ENCODE results near the gene KCNQ1.

KCNQ1 gene

GRCh38 chr11:2883979-2884815, 439.4 kb downstream of the KCNQ1 start:
- DNase-seq = no peak

- DNase-seq = peak in 1 of 4 experiments; percentile 32
These were observed 440.3 kb downstream of the KCNQ1 start for GRCh38 chr11:2885017-2885677.

GRCh38 chr11:2885678-2886081, 440.9 kb downstream of the KCNQ1 start, which contains the start of gene CDKN1C:
Gene CDKN1C (minus strand): TSS chr11:2885775. CDS start chr11:2885456, 319 bp downstream.
- peak; percentile 36 to 83 (median 66) for DNase-seq

- peak in 1 of 4 experiments; percentile 24 for DNase-seq
These were observed 441.5 kb downstream of the KCNQ1 start for GRCh38 chr11:2886191-2886894.

- DNase-seq = no peak
These were observed 442.1 kb downstream of the KCNQ1 start for GRCh38 chr11:2886936-2887335.

- DNase-seq = no peak
These were observed 442.8 kb downstream of the KCNQ1 start for GRCh38 chr11:2887515-2888195.

- peak; percentile 62 to 84 (median 83) for DNase-seq
These were observed 443.6 kb downstream of the KCNQ1 start for GRCh38 chr11:2888266-2888968.

- no peak for DNase-seq
These were observed 444.8 kb downstream of the KCNQ1 start for GRCh38 chr11:2889362-2890273.

- peak in 1 of 4 experiments; percentile 19 for DNase-seq
These were observed 445.9 kb downstream of the KCNQ1 start for GRCh38 chr11:2890466-2891294.

GRCh38 chr11:2891326-2892214, 446.8 kb downstream of the KCNQ1 start:
- no peak for DNase-seq

- DNase-seq = peak; percentile 30 to 60 (median 44)
These were observed 447.6 kb downstream of the KCNQ1 start for GRCh38 chr11:2892215-2892966.

GRCh38 chr11:2892967-2893528, 448.2 kb downstream of the KCNQ1 start:
- peak in 1 of 4 experiments; percentile 39 for DNase-seq

GRCh38 chr11:2893935-2894334, 449.1 kb downstream of the KCNQ1 start:
- DNase-seq = no peak

- DNase-seq = no peak
These were observed 451.2 kb downstream of the KCNQ1 start for GRCh38 chr11:2896047-2896446.

- DNase-seq = no peak
These were observed 452.2 kb downstream of the KCNQ1 start for GRCh38 chr11:2897048-2897447.

GRCh38 chr11:2898366-2899079, 453.7 kb downstream of the KCNQ1 start:
- peak in 2 of 4 experiments; percentile 36 to 39 for DNase-seq

Data from activated naive CD4-positive, alpha-beta T cell (primary cell).